HG02852 (cell line): ENCODE data around the gene CNDP1.
"Not testable (repeated sequence)": the region's sequence is repeated elsewhere in the genome, so short reads cannot be mapped to it uniquely, and the experiment has no call there.

Experiments used
- ATAC-seq: cut with Tn5 transposase; IDR thresholded peaks from one replicate; pipeline ENCODE4 v1.9.1; 2021; ENCODE audit warnings: mild to moderate bottlenecking, moderate library complexity; ENCODE audit not compliant: unreplicated experiment

Gene CNDP1

DNA sequence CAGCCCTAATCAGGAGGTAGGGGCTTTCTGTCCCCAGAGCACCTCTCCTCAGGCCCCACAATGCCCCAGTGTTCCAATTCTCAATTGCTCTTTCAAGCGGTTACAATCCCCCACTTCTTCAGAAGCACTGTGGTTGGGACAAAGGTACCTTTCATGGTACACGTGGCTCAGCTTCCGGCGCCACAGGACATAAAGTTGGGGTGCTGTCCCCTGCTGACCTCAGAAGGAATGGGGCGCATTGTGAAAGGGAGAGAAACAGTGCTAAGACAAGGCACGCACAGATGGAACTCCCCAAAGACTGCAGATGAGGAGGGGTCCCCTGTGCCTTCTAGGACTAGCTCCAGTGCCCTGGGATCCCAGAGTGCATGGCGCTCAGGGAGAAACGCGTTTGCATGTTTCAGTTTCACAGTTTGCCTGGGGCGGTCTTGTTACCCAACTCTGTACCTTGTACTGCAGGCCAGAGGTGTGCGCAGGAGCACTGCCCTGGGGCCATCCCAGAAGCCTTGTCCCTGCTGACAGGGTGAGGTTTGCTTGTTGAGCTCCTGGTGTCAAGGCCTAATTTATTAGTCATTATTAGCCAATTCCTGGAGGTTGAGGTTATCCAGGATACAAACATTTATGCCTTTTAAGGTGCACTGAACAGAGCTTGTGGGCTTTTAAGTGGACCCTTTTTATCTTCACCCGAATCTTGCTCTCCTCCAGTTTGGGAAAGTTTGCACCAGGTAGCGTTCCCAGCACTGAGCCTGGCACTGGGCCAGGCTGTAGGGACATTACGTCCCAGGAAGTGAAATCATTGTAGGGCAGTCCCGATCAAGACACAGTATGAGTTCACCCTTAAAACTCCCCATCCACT, 7.6 kb downstream of the CNDP1 start:
- no peak for ATAC-seq

DNA sequence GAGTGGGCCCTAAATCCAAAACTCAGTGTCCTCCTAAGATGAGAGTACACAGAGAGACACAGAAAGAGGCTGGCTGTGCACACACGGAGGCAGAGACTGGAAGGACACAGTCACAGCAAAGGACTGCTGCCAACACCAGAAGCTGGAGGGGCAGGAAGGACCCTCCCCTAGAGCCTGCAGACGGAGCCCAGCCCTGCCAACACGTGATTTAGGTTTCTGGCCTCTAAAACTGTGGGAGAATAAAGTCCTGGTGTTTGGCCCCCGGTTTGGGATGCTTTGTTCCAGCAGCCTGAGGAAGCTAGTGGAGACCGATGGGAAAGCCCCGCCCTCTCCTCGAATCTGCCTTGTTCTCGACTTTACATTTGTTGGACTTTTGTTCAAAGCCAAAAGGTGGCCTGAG, 10.6 kb downstream of the CNDP1 start:
- no peak for ATAC-seq

DNA sequence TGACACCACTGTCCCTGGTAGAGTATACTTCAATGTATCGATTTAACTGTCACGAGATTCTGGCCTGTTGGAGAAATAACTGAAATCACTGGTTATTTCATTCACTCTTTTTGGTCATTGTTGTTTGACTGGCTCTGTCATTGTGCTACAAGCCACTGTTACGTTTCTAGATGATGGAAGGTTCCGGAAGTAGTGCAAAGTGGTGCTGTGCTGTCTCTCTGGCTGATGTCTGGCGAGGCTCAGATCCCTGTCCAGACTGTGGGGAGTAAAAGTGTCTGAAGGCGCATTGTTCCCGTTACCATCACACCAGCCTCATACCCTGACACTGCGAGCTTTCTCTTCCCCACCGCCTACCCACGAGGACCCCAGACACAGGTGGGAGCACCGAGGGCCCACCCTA, 11.7 kb downstream of the CNDP1 start:
- no peak for ATAC-seq

DNA sequence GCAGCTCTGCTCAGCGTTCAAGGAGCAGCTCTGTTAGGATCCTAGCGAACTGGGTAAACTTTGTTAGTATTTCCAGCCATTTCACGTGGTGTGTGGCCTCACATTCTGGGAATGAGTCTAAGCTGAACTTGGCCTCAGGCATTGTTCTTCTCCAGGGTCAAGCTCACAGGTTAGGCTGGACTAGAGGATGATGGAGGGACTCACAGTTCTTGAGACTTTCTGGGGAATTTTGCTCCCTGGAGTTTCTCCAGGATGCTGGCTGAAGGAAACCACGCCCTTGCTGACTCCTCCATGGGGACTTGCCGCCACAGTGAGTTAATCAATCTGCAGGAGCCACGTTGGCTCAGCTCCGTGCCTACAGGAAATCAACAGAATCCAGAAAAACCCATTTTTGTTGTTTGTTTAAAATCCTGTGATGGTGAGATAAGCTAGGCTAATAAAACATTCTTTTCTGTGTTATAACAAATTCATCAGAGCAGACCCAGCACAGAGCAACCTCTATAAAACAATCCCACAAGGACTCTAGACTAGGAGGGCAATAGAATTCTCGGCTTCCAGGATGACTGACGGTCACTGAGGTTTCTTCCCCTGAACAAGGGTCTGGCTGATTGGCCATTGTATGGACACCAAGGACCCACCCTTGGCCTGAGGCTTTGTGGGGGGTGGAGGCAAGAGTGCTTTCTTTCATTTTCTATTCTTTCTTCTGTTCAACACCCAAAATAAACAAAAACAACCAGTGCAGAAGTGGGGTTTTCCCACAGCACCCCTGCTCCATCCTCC, 12.6 kb downstream of the CNDP1 start:
- ATAC-seq: no peak

DNA sequence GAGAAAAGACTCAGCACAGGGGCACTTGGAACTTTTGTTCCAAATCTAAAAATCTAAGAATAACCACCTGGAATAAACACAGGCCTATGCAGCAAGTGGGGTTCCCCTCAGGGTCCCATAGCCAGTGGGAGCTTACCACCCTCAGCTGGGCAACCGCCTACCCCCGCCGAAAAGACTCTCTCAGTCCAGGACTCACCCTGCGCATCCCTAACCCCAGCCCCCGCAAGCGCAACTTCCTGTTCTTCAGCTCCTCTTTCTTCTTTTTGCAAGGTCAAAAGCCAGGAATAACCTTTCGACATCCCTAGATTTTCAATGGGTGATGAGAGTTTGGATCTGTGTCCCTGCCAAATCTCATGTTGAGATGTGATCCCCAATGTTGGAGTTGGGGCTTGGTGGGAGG, 13.6 kb downstream of the CNDP1 start:
- no peak for ATAC-seq

DNA sequence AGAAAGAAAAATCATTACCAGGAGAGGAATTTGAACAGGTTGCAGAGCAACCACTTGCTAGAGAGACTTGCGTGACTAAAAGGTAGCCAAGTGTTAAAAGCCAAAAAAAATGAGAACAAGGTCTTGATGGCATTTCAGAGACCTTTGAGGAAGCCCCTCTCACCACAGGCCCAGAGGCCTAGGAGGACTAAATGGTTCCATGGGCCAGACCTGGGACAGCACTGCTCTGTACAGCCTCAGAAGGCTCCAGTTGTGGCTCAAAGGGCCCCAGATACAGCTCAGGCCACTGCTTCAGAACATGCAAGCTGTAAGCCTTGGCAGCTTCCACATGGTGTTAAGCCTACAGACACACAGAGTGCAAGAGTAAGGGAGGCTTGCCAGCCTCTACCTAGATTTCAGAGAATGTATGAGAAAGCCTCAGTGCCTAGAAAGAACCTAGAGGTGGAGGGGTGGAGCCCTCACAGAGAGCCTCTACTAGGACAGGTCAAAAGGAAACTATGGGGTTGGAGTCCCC, 15.3 kb downstream of the CNDP1 start:
- no peak for ATAC-seq

DNA sequence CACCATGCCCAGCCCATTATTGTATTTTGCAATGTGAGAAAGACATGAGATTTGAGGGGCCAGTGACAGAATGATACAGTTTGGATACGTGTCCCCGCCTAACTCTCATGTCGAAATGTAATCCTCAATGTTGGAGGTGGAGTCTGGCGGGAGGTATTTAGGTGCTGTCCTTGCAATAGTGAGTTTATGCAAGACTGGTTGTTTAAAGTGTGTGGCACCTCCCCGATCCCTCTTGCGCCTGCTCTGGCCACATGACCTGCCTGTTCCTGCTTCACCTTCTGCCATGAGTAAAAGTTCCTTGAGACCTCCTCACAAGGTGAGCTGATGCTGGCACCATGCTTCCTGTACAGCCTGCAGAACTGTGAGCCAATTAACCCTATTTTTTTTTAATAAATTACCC, 16.6 kb downstream of the CNDP1 start:
- no peak for ATAC-seq

DNA sequence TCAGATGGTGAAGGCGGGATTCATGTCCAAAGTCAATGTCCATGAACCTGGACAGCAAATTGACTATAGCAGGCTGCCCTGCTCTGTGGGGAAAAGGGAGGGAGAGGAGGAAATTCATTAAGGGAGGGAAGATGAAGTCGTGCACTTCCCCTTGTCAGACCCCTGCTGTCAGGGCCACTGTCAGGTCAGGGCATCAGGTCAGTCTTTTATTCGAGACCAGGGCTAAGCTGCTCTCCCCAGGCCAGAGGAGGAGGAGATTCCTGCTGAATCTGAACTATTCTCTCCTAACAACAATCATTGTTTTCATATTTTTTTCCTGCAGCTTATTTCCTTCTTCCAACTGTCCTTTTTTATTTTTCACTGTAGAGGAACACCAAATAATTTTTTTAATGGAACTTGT, 17.2 kb downstream of the CNDP1 start:
- no peak for ATAC-seq

DNA sequence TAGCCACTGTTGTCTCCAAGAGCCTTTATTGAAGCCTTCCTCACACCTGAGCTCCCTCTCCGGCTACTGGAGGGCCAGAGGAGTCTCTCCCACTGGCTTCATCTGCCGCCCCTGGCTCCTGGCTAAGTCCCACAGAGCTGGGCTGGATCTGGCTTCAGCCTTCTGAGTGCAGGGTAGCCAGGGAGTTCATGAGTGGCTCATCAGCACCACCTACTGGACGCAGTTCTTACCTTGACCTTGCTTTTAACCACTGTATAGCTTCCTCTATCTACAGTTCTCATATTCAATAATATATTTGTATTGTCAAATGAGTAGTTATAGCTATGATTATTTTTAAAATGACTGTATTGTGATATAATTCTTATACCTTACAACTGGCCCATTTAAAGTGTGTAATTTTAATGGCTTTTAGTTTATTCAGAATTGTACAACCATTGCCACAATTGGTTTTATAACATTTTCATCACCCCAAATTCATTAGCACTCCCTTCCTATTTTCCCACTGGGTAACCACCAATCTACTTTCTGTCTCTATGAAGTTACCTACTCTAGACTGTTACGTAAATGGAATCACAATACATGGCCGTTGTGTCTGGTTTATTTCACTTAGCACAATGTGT, 17.7 kb downstream of the CNDP1 start:
- peak; percentile 99 for ATAC-seq

DNA sequence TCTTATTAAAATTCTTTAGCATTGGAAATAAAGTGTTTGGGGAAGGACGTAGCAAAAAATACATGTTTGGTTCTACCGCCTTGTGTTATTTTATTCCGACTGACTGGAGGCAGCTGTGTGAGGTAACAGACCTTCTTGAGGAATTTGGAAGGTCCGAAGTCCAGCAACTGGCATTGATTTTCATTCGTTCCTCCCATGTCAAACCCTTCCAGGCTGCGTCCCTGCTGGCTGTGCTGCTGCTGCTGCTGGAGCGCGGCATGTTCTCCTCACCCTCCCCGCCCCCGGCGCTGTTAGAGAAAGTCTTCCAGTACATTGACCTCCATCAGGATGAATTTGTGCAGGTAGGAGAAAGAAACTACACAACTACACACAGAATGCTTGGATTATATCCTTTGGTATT, 21.8 kb downstream of the CNDP1 start:
- no peak for ATAC-seq

GRCh38 chr18:74558096-74558495, 23.8 kb downstream of the CNDP1 start:
- ATAC-seq: no peak

DNA sequence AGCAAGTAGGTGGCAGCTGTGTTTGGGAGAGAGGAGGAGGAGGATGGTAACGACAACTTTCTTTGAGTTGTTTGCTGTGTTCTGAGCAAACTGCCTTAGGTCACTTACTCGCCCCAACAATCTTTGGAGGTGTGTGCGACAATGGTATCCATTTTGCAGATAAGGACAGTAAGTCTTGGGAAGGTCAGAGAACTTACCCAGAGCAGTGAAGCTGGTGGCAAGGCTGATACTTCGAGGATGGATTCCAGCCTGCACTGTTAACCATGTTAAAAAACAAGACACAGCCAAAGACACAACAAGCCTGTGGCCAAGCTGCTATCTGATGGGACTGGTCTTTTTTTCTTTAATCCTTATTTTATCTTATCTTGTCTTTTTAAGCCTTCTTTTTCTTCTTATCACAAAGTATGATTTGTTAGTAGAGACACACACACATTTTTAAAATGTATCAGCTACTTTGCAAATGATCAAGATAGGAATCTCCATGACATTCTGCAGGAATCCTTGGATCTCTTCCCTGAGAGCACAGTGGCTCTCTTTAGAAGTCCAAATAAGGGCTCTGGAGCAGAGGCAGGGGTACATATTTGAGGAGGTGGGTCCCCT, 27.9 kb downstream of the CNDP1 start:
- ATAC-seq: no peak

GRCh38 chr18:74562775-74563174, 28.5 kb downstream of the CNDP1 start:
- no peak for ATAC-seq

DNA sequence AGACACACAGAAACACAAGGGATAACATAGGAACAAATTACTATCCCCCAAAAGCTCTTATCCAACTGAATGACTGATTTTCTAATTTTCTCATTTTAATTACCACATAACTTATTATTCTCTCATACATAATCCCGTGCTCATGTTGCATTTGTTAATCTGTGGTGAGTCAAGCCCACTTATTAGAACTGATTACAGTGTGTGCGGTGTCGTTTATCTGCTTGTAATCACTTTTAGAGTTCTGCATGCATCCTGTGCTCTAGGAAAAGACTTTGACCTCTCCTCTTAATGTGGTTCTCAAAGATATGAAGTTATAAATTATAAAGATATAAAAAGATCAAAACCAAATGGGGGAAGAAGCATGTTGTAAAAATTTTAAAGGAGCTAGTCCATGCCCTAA, 29.7 kb downstream of the CNDP1 start:
- no peak for ATAC-seq

GRCh38 chr18:74565164-74565563, 30.9 kb downstream of the CNDP1 start:
- not testable (repeated sequence) for ATAC-seq

GRCh38 chr18:74565993-74566392, 31.7 kb downstream of the CNDP1 start:
- ATAC-seq: not testable (repeated sequence)

- no peak for ATAC-seq
These were observed 33.5 kb downstream of the CNDP1 start for GRCh38 chr18:74567822-74568221.

DNA sequence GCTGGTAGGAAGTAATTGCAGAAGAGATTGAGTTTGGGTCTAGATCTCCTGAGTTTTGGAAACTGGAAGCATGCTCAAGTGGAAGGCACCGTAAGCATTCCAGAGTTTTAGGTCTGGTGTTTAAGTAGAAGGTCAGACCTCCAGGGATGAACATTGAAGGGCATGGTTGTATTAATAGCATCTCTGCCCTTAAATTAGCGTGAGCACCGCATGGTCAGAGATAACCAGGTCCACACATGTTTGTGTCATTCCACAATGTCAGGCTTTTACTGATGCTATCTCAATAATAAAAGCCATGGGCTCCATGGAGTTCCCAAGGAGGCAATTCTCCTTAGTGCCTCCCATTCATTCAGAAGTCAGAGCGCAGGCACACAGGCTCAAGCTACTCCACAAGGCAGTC, 35.1 kb downstream of the CNDP1 start:
- no peak for ATAC-seq

GRCh38 chr18:74570266-74570665, 36.0 kb downstream of the CNDP1 start:
- no peak for ATAC-seq

DNA sequence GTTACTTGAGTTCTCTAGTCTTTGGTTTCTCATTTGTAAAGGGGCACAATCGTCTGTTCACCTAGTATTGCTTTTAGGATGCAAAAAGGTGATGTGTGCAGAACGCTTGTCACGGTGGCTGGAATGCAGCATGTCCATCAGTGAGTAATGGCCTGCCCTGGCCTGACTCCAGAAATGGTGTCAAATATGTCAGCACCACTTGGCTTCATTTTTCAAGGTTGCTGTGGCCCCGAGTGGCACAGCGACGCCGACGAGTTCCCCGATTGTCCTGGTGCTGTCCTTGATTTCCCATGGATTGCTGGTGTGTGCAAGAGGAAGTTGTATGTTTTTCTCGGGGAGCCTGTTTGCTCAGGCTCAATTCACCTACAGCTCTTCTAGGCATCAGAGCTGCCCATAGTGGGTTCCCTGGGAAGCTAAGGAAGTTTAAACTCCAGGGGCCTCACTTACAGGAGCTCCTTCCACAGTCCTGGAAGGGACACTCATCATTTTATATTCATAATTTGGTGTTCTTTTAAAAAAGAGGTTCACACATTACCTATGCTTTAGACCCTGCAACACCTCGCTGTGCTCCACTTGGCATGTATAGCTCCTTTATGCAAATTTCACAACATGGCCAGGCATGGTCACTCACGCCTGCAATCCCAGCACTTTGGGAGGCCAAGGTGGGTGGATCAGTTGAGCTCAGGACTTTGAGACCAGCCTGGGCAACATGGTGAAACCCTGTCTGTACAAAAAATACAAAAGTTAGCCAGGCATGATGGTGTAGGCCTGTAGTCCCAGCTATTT, 37.8 kb downstream of the CNDP1 start:
- no peak for ATAC-seq
